Activated naive CD8-positive, alpha-beta T cell (primary cell): ENCODE measurements around the gene SULT2A1.

Source experiments
- H3K27ac Mint-ChIP-seq: one replicate; pipeline ENCODE4 v1.8.0; 2021; ENCODE audit warnings: mixed read lengths
- H3K27me3 Mint-ChIP-seq: one replicate; pipeline ENCODE4 v1.8.0; 2021; ENCODE audit warnings: mixed read lengths
- H3K36me3 Mint-ChIP-seq: one replicate; pipeline ENCODE4 v1.8.0; 2021; ENCODE audit warnings: mixed read lengths
- H3K4me1 Mint-ChIP-seq: one replicate; pipeline ENCODE4 v1.8.0; 2021; ENCODE audit warnings: low read depth, mixed read lengths
- H3K4me3 Mint-ChIP-seq: one replicate; pipeline ENCODE4 v1.8.0; 2021; ENCODE audit warnings: mild to moderate bottlenecking, mixed read lengths
- H3K9me3 Mint-ChIP-seq: one replicate; pipeline ENCODE4 v1.8.0; 2021; ENCODE audit warnings: low read depth, mixed read lengths

Gene SULT2A1

DNA sequence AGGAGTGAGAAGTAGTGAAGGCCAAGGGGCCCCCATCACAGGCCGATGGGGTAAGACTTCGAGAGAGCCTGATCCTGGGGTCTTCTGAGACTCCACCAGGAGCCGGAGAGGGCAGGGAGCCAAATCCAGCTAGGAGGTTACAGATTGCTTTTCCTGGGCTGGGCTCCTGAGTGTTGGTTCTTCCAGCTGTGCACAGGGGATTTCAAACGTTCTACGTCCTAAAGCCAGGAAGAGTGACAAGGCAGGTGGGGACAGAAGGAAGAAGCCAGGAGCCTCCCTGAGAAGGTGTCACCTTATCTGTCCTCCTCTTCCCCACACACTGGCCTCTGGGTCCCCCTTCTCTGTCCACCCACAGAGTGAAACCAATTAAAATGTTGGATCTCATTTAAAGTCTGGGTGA lies 43.2 kb downstream of the SULT2A1 start:
- H3K36me3 Mint-ChIP-seq: no peaks in the 10 kb centered on the region
- no peaks in the 10 kb centered on the region for H3K4me1 Mint-ChIP-seq
- H3K27ac Mint-ChIP-seq: no peak overlapping the region
- no peak overlapping the region for H3K4me3 Mint-ChIP-seq
- H3K27me3 Mint-ChIP-seq: peaks cover 11% of the 10 kb centered on the region
- H3K9me3 Mint-ChIP-seq: no peaks in the 10 kb centered on the region

GRCh38 chr19:47839913-47840312 lies 46.2 kb downstream of the SULT2A1 start:
- H3K27ac Mint-ChIP-seq: no peak overlapping the region
- no peaks in the 10 kb centered on the region for H3K36me3 Mint-ChIP-seq
- H3K4me1 Mint-ChIP-seq: no peaks in the 10 kb centered on the region
- no peak overlapping the region for H3K4me3 Mint-ChIP-seq
- no peaks in the 10 kb centered on the region for H3K9me3 Mint-ChIP-seq
- peaks cover 6% of the 10 kb centered on the region for H3K27me3 Mint-ChIP-seq

DNA sequence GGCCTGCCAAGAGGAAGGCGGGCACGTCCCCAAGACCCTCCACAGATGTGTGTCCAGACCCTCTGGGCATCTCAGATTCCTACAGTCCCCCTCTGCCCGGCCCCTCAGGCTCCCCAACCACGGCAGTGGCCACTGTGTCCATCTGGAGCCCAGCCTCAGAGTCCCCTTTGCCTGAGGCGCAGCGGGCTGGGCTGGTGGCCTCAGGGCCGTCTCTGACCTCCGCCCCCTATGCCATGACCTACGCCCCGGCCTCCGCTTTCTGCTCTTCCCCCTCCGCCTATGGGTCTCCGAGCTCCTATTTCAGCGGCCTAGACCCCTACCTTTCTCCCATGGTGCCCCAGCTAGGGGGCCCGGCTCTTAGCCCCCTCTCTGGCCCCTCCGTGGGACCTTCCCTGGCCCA lies 46.7 kb downstream of the SULT2A1 start:
- Mint-ChIP-seq H3K4me1 (no peaks in the 10 kb centered on the region), H3K36me3 (no peaks in the 10 kb centered on the region), H3K27me3 (peaks cover 6% of the 10 kb centered on the region), H3K9me3 (no peaks in the 10 kb centered on the region), H3K27ac (no peak overlapping the region), H3K4me3 (no peak overlapping the region)

DNA sequence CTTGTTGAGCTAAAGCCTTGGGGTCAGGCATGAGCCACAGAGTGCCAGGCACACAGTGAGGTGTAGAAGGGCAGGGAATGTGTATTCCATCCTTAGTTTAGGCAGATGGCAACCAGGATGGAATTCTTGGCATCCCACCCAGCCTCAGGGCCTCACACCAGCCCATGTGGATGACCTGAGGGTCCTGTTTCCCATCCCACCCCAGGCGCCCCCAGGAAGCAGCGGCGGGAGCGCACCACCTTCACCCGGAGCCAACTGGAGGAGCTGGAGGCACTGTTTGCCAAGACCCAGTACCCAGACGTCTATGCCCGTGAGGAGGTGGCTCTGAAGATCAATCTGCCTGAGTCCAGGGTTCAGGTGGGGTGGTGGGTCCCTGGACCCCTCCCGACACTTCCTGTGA lies 50.1 kb downstream of the SULT2A1 start:
- no peak overlapping the region for H3K27ac Mint-ChIP-seq
- H3K9me3 Mint-ChIP-seq: no peaks in the 10 kb centered on the region
- no peaks in the 10 kb centered on the region for H3K27me3 Mint-ChIP-seq
- H3K36me3 Mint-ChIP-seq: no peaks in the 10 kb centered on the region
- H3K4me1 Mint-ChIP-seq: no peaks in the 10 kb centered on the region
- no peak overlapping the region for H3K4me3 Mint-ChIP-seq

- Mint-ChIP-seq H3K27me3 (no peaks in the 10 kb centered on the region), H3K9me3 (no peaks in the 10 kb centered on the region), H3K27ac (no peak overlapping the region), H3K36me3 (no peaks in the 10 kb centered on the region), H3K4me1 (no peaks in the 10 kb centered on the region), H3K4me3 (no peak overlapping the region)
Measured at GRCh38 chr19:47832723-47833122, 53.4 kb downstream of the SULT2A1 start.

GRCh38 chr19:47826800-47827199 lies 59.3 kb downstream of the SULT2A1 start:
- Mint-ChIP-seq H3K9me3 (no peaks in the 10 kb centered on the region), H3K27me3 (peaks cover 3% of the 10 kb centered on the region), H3K4me3 (no peak overlapping the region), H3K27ac (no peak overlapping the region), H3K4me1 (no peaks in the 10 kb centered on the region), H3K36me3 (no peaks in the 10 kb centered on the region)

- Mint-ChIP-seq H3K27me3 (peaks cover 15% of the 10 kb centered on the region), H3K4me1 (peaks cover 5% of the 10 kb centered on the region), H3K9me3 (no peaks in the 10 kb centered on the region), H3K36me3 (no peaks in the 10 kb centered on the region), H3K27ac (no peak overlapping the region), H3K4me3 (no peak overlapping the region)
Measured at GRCh38 chr19:47824396-47824795, 61.7 kb downstream of the SULT2A1 start.

DNA sequence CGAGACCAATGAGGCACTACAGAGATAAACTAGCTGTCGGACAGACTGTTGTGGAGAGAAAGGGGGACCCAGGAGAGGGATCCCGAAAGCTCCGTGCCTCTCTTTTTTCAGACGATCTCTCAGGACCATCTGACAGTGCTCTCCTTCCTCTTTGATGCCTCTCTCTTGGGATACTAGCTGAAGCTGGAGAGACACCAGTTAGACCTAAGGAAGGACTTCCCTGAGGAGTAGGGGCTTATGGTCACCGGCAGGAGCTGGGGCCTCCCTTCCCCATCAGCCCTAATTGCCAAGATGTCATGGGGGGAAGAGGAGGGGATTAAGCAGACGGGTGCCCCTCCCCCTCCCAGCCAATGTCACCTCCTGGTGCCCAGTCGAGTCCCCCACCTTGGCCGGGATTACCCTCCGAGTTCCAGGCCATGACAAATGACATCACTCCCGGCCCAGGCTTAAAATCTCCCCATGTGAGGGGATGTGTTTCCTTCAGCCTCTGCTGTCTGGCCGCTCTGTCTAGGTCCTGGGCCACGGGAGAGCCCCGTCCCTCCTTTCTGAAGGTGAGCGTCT lies 64.6 kb downstream of the SULT2A1 start, which contains the start of gene CRX:
CRX (plus strand) TSS at position 478 of the 561 bp plus-strand sequence. CDS start 12,507 bp downstream, outside the sequence.
- Mint-ChIP-seq H3K27ac (no peak within 1 kb of the TSS), H3K36me3 (no peaks in the 10 kb centered on the region), H3K4me3 (no peak within 1 kb of the TSS), H3K9me3 (no peaks in the 10 kb centered on the region), H3K27me3 (peaks cover 21% of the 10 kb centered on the region), H3K4me1 (peaks cover 5% of the 10 kb centered on the region)
